ENCODE data around the gene PARD6B.

DNA sequence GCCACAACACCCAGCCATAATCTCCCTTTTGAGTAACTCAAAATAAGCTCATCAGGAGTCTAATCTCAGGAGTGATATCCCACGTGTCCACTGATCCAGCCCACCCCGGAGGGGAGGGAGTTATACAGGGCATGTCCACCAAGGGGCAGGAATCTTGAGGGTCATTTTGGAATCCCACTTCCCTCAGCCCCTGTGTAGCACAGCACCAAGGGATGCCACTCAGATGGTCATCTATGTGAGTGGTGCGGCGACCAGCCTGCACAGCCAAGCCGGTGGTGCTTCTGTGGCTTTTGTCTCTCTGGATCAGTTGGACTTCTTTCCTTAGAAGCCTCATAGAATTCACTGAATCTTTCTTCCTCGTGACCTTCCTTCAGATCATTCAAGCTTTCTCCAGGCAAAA is 52.5 kb downstream of the PARD6B start:
- TF ChIP-seq, protein P1, sequence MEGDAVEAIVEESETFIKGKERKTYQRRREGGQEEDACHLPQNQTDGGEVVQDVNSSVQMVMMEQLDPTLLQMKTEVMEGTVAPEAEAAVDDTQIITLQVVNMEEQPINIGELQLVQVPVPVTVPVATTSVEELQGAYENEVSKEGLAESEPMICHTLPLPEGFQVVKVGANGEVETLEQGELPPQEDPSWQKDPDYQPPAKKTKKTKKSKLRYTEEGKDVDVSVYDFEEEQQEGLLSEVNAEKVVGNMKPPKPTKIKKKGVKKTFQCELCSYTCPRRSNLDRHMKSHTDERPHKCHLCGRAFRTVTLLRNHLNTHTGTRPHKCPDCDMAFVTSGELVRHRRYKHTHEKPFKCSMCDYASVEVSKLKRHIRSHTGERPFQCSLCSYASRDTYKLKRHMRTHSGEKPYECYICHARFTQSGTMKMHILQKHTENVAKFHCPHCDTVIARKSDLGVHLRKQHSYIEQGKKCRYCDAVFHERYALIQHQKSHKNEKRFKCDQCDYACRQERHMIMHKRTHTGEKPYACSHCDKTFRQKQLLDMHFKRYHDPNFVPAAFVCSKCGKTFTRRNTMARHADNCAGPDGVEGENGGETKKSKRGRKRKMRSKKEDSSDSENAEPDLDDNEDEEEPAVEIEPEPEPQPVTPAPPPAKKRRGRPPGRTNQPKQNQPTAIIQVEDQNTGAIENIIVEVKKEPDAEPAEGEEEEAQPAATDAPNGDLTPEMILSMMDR (IDR thresholded peaks at IDR 0.05 in 4 of 5, conservative IDR thresholded peaks at IDR 0.05 in 1 of 5) = no peak
- TF ChIP-seq POLR2A (IDR thresholded peaks at IDR 0.05) = no peak

Measured in gastrocnemius medialis (tissue), 4 donors.